ENCODE data around the gene FITM2.

- no peak for TF ChIP-seq RCOR1 (IDR thresholded peaks at IDR 0.05; ENCODE audit: low read length)
- TF ChIP-seq, protein P1, sequence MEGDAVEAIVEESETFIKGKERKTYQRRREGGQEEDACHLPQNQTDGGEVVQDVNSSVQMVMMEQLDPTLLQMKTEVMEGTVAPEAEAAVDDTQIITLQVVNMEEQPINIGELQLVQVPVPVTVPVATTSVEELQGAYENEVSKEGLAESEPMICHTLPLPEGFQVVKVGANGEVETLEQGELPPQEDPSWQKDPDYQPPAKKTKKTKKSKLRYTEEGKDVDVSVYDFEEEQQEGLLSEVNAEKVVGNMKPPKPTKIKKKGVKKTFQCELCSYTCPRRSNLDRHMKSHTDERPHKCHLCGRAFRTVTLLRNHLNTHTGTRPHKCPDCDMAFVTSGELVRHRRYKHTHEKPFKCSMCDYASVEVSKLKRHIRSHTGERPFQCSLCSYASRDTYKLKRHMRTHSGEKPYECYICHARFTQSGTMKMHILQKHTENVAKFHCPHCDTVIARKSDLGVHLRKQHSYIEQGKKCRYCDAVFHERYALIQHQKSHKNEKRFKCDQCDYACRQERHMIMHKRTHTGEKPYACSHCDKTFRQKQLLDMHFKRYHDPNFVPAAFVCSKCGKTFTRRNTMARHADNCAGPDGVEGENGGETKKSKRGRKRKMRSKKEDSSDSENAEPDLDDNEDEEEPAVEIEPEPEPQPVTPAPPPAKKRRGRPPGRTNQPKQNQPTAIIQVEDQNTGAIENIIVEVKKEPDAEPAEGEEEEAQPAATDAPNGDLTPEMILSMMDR (IDR thresholded peaks at IDR 0.05): no peak
- TF ChIP-seq, protein P2, sequence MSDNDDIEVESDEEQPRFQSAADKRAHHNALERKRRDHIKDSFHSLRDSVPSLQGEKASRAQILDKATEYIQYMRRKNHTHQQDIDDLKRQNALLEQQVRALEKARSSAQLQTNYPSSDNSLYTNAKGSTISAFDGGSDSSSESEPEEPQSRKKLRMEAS (IDR thresholded peaks at IDR 0.05; ENCODE audit: low read depth): no peak
These were observed 4.1 kb downstream of the FITM2 start for GRCh38 chr20:44306927-44307326.
